ENCODE results near the gene SARDH.
A peak's percentile ranks its signal among the peaks of the same experiment; 100 is the strongest.

The SARDH gene

DNA sequence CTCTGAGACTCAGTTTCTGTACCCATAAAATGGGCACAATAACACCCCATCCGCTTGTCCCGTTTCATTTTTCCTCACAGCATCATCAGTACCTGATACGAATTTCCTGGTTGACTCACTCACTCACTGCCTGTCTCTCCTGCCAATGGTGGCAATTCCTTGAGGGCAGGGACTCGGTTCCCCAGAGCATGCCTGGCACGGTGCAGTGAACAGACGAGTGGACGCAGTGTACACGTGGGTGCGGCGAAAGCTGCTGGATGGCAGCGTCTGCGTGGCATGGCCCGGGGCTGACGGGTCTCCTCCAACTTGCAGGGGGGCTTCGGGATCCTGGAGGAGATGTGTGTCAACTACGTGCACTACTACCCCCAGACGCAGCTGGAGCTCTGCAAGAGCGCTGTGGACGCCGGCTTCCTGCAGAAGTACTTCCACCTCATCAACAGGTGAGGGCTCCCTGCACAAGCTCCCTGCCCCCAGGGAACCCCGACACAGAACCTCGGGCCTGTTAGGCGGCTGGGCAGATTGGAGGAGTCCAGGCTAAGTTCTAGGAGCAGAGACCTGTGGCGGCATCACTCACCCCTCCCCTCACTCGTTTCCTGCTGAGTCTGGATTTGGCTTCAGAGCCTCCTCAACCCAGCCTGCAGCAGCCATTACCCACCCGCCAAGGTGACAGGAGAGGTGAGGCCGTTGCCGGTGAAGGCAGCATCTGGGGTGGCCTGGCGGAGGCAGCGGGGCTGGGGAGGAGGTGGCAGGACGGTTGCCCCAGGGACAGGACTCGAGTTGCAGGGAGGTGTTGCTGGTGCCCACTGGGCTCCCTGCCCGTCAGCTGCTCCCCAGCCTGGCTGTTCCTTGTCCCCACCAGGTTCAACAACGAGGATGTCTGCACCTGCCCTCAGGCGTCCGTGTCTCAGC is 81.7 kb downstream of the SARDH start:
- no peak overlapping the region for H3K4me3 ChIP-seq (ENCODE audit: low read depth, low read length)
- TF ChIP-seq, protein P1, sequence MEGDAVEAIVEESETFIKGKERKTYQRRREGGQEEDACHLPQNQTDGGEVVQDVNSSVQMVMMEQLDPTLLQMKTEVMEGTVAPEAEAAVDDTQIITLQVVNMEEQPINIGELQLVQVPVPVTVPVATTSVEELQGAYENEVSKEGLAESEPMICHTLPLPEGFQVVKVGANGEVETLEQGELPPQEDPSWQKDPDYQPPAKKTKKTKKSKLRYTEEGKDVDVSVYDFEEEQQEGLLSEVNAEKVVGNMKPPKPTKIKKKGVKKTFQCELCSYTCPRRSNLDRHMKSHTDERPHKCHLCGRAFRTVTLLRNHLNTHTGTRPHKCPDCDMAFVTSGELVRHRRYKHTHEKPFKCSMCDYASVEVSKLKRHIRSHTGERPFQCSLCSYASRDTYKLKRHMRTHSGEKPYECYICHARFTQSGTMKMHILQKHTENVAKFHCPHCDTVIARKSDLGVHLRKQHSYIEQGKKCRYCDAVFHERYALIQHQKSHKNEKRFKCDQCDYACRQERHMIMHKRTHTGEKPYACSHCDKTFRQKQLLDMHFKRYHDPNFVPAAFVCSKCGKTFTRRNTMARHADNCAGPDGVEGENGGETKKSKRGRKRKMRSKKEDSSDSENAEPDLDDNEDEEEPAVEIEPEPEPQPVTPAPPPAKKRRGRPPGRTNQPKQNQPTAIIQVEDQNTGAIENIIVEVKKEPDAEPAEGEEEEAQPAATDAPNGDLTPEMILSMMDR (IDR thresholded peaks at IDR 0.05; ENCODE audit: insufficient read depth, low read depth, low read length, missing control alignments), result no peak
- peak; percentile 2 for DNase-seq (ENCODE audit: low read depth)

DNA sequence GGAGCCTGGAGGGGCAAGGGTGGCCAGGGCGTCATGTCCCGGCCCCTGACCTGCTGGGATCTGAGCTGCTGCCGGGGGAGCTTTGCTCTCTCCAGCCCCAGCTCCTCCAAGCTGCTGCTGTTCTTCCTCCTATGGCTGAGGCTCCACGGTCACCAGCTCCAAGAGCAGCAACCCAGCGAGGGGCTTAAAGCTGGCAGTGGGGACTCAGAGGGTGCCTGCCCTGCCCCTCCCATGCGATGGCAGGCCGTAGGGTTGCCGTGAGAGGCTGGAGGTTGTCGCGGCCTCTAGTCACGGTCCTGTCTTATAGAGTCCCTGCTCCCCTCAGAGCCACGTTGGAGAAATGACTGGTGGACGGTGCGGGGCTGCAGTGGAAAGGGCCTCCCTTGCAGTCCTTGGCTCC is 82.5 kb downstream of the SARDH start:
- TF ChIP-seq, protein P1 (IDR thresholded peaks at IDR 0.05; ENCODE audit: insufficient read depth, low read depth, low read length, missing control alignments), result no peak
- no peak overlapping the region for H3K4me3 ChIP-seq (ENCODE audit: low read depth, low read length)

DNA sequence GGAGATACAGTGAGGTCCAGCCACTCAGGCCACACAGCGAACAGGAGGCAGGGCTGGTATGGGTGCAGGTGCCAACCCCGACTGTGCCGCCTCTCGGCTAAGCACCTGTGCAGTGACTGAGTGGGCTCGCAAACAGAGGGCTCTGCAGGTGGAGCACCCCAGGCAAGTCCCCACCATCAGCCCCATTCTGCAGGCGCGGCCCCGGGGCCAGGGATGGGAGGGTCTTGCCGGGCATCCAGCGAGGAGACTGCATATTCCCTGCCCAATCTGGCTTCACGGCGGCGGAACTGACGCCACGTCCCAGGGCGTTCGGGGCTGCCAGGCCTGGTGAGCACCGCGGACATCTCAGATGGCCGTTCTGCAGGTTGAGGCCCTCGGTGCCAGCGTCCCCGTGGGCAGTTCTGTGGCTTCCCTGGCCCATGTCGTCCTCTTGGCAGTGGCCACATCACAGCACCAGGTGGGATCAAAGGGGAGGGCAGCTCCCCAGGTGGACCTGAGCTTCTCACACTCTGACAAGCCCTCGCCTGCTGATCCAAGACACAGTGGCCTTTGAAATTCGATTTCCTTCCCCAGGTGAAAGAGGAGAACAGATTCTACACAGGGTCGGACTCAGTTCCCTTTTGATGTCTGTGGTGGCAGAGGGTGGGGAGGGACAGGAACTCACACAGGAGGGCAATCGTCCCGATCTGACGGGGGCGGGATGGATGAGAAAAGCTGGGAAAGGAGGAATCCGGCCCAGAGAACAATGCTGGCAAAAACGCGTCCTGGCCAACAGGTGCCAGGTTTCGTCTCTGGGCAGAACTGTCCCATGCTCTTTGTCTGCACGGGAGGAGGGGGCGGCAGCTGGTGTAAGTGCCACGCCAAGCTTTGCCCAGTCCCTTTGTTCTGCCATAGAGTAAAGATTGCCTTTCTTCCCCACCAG is 83.2 kb downstream of the SARDH start:
- no peak for DNase-seq (ENCODE audit: low read depth)
- no peak overlapping the region for H3K4me3 ChIP-seq (ENCODE audit: low read depth, low read length)
- TF ChIP-seq, protein P1 (IDR thresholded peaks at IDR 0.05; ENCODE audit: insufficient read depth, low read depth, low read length, missing control alignments), result no peak

More for the DNA sequence above, 82.5 kb downstream of the SARDH start:
- no peak for DNase-seq (ENCODE audit: low read depth)

DNA sequence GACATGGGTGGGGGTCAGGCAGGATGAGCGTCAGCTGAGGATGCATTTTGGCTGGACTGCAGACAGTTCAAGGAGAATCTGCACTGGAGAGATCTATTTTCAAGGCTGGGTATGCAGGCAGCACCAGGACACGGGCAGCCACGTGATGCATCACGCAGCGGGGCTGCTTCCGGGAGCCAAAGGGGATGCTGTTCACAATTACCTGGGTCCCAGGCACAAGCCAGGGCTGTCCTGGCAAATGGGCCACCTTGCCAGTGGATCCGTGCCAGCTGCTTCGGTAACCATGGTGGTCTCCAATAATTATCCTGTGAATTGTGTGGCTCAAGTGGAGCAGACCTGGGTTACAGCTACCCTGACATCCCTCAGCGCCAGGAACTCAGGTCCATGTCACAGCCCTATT is 84.5 kb downstream of the SARDH start:
- no peak for DNase-seq (ENCODE audit: low read depth)
- TF ChIP-seq, protein P1 (IDR thresholded peaks at IDR 0.05; ENCODE audit: insufficient read depth, low read depth, low read length, missing control alignments), result no peak
- no peak overlapping the region for H3K4me3 ChIP-seq (ENCODE audit: low read depth, low read length)

DNA sequence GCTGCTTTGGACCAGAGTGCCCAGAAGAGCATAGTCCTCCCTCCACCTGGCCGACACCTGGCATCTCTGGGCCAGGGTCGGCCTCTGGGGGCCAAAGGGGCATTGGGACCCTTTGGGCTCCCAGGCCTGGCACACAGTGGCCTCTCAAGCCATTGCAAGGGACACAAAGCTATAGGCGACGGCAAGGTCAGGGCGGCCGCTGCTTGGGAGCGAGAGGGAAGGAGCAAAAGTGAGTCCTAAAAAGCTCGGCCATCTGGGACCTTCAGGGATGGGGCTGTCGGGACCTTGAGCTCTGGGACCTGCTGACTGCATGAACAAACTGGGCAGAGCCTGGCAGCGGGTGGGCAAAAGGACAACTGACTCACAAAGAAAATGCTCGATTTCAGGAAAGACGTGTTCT is 88.1 kb downstream of the SARDH start:
- DNase-seq (ENCODE audit: low read depth), result no peak
- no peak overlapping the region for H3K4me3 ChIP-seq (ENCODE audit: low read depth, low read length)
- TF ChIP-seq, protein P1 (IDR thresholded peaks at IDR 0.05; ENCODE audit: insufficient read depth, low read depth, low read length, missing control alignments), result no peak

DNA sequence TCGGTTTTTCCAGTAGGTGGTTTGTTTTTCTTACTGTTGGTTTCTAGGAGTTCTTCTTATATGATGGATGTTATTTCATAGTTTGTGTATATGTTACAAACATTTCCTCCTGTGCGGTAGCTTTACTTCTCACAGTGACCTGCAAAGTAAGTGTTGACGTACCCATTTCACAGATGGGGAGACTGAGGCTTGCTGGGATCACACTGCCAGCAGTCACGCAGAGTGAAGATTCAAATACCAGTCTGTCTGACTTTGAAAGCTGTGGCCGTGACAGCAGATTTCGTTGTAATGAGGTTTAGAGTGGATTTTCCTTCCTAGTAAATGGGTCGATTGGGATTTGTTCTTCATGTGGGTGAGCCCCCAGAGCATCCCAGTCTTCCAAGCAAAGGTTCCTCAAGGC is 89.0 kb downstream of the SARDH start:
- TF ChIP-seq, protein P1 (IDR thresholded peaks at IDR 0.05; ENCODE audit: insufficient read depth, low read depth, low read length, missing control alignments), result no peak
- H3K4me3 ChIP-seq (ENCODE audit: low read depth, low read length), result no peak overlapping the region
- DNase-seq (ENCODE audit: low read depth), result no peak

Data from GM12865 (cell line).